ENCODE measurements around the gene EBF3.

- peak; percentile 18 to 40 for TF ChIP-seq CTCF (conservative IDR thresholded peaks at IDR 0.05 in 1 of 2, IDR thresholded peaks at IDR 0.05 in 1 of 2; ENCODE audit: extremely low read depth in 1 of 2, insufficient read depth in 1 of 2, low read depth in 1 of 2, low read length in 2 of 2)
- TF ChIP-seq EZH2 (IDR thresholded peaks at IDR 0.05; ENCODE audit: borderline replicate concordance, low read length): no peak
Measured at GRCh38 chr10:129968853-129969183, 4.7 kb upstream of the EBF3 start.

Measured in mammary epithelial cell (primary cell).